Activated naive CD8-positive, alpha-beta T cell treated with anti-CD3 and anti-CD28 coated beads, Interleukin-2, amount 10 ng/mL, durations not matched to agents 7 days and 5 days (primary cell): ENCODE data around the gene PRSS27. TPM values are rescaled to one million over a fixed set of nuclear protein-coding genes. Genes with fewer than 3 reads are reported as not detected.
"Not testable (repeated sequence)": the region's sequence is repeated elsewhere in the genome, so short reads cannot be mapped to it uniquely, and the experiment has no call there.

Experiments
- ATAC-seq: fragments of 150-1000 bp; cut with Tn5 transposase; one replicate; pipeline ENCODE4 v1.10.0; 2021; ENCODE audit warnings: low read depth, moderate library complexity
- POLR2A ChIA-PET: fragments of 350-600 bp; sonication (Branson Sonifier 250); formaldehyde crosslinking; loops from one replicate; lab custom pipeline; 2021; ENCODE audit warnings: antibody characterized with exemption; lab: Charles Lee
- DNase-seq: peaks from one replicate; pipeline ENCODE4 v3.0.0; 2021
- H3K27ac Mint-ChIP-seq: one replicate; pipeline ENCODE4 v1.8.0; 2022; ENCODE audit warnings: mild to moderate bottlenecking, mixed read lengths
- H3K27me3 Mint-ChIP-seq: one replicate; pipeline ENCODE4 v1.8.0; 2022; ENCODE audit warnings: mild to moderate bottlenecking, moderate library complexity, mixed read lengths
- H3K36me3 Mint-ChIP-seq: one replicate; pipeline ENCODE4 v1.8.0; 2021; ENCODE audit warnings: mild to moderate bottlenecking, mixed read lengths
- H3K4me1 Mint-ChIP-seq: one replicate; pipeline ENCODE4 v1.8.0; 2021; ENCODE audit warnings: mixed read lengths
- H3K4me3 Mint-ChIP-seq: one replicate; pipeline ENCODE4 v1.8.0; 2022; ENCODE audit warnings: mild to moderate bottlenecking, moderate library complexity, mixed read lengths
- H3K9me3 Mint-ChIP-seq: one replicate; pipeline ENCODE4 v1.8.0; 2021; ENCODE audit warnings: mixed read lengths
- total RNA-seq, 2 experiments: library from RNA; stranded (reverse); gene quantifications; one replicate each; pipeline ENCODE4 v1.2.3, GENCODE V29; 2021

Gene PRSS27
- total RNA-seq, 2 experiments from 2014 or later, result 1.9 to 2.2 TPM

DNA sequence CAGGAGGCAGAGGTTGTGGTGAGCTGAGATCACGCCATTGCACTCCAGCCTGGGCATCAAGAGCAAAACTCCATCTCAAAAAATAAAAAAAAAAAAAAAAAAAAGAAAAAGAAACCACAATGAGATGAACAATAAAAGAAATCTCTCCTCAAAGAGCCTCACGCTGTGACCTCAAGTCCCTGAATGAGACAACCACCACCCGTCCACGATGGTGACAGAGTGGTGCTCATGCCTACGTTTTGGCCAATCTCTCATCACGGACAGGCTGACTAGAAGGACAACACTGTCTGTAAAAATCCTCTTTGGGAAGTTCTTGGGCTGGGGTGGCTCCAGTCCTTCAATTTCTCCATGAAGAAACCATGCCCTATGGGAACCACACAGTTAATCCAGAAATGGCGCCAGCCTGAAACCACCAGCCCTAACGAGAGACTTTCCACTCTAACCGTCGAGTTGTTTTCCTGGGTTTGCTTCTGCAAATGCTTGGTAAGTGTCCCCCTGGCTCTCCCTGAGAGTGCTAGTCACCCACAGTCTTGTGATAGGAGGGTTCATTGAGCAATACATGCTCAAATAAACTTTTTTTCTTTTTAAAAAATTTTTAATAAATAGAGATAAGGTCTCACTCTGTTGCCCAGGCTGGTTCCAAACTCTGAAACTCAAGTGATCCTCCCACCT lies 15.0 kb upstream of the PRSS27 start:
- ATAC-seq (no peak), DNase-seq (no peak)
- no peak overlapping the region for H3K4me3 Mint-ChIP-seq
- H3K27me3 Mint-ChIP-seq, result peaks cover 8% of the 10 kb centered on the region
- no peaks in the 10 kb centered on the region for H3K9me3 Mint-ChIP-seq
- H3K4me1 Mint-ChIP-seq, result peaks cover 5% of the 10 kb centered on the region
- POLR2A ChIA-PET, result no interaction called here
- no peaks in the 10 kb centered on the region for H3K36me3 Mint-ChIP-seq
- no peak overlapping the region for H3K27ac Mint-ChIP-seq

DNA sequence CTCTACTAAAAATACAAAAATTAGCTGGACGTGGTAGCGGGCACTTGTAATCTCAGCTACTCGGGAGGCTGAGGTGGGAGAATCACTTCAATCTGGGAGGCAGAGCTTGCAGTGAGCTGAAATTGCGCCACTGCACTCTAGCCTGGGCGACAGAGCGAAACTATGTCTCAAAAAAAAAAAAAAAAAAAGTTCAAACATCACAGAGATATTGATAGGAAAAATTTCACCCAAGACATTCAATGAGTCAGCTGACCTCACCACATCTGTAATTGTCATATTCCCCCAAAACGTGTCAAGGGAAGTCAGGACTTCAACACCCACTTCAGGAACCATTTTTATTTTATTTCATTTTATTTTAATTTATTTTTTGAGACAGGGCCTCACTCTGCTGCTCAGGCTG lies 8.0 kb upstream of the PRSS27 start:
- H3K27ac Mint-ChIP-seq, result no peak overlapping the region
- POLR2A ChIA-PET, result interaction anchor here (0.7 to 1.4 kb wide), 2 partner anchors 9 to 18 kb away, joined by 3 to 4 read pairs; no protein-coding TSS in a partner anchor

GRCh38 chr16:2726923-2727322 lies 6.9 kb upstream of the PRSS27 start:
- no peaks in the 10 kb centered on the region for H3K36me3 Mint-ChIP-seq
- H3K27ac Mint-ChIP-seq, result no peak overlapping the region
- no peak overlapping the region for H3K4me3 Mint-ChIP-seq
- no peak for DNase-seq
- ATAC-seq, result no peak
- H3K27me3 Mint-ChIP-seq, result peaks cover 17% of the 10 kb centered on the region
- H3K4me1 Mint-ChIP-seq, result peaks cover 2% of the 10 kb centered on the region
- POLR2A ChIA-PET, result no interaction called here
- H3K9me3 Mint-ChIP-seq, result no peaks in the 10 kb centered on the region

More for the DNA sequence above, 8.0 kb upstream of the PRSS27 start:
- H3K27me3 Mint-ChIP-seq, result peaks cover 18% of the 10 kb centered on the region
- ATAC-seq, result no peak
- H3K4me3 Mint-ChIP-seq, result no peak overlapping the region
- DNase-seq, result no peak
- H3K9me3 Mint-ChIP-seq, result no peaks in the 10 kb centered on the region
- no peaks in the 10 kb centered on the region for H3K4me1 Mint-ChIP-seq
- no peaks in the 10 kb centered on the region for H3K36me3 Mint-ChIP-seq

DNA sequence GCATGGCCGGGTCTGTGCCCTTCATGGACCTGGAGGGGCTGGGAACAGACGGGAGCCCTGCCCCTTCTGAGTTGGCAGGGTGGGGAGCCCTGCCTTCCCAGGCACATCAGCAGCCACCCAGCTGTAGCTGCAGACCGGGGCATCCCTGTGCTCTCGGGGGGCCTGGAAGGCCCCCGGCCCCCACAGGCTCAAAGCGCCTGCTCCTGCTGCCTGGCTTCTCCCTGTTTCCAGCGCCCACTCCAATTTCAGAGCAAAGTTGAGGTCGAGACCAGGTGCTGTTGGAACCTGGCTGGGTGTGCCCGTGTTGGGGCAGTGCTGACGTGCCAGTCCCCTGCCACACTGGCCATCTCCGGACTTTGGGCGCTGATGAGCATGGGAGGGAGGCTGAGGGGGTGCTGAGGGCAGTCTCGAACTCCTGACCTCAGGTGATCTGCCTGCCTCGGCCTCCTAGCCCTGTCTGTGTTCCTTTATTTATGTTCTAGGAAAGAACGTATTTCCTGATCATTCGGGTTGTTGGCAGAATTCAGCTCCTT lies 4.9 kb upstream of the PRSS27 start:
- Mint-ChIP-seq H3K27ac (no peak overlapping the region), H3K9me3 (no peaks in the 10 kb centered on the region), H3K4me3 (no peak overlapping the region), H3K4me1 (peaks cover 2% of the 10 kb centered on the region), H3K36me3 (no peaks in the 10 kb centered on the region), H3K27me3 (peaks cover 12% of the 10 kb centered on the region)
- ATAC-seq (no peak), DNase-seq (no peak)
- POLR2A ChIA-PET, result no interaction called here

DNA sequence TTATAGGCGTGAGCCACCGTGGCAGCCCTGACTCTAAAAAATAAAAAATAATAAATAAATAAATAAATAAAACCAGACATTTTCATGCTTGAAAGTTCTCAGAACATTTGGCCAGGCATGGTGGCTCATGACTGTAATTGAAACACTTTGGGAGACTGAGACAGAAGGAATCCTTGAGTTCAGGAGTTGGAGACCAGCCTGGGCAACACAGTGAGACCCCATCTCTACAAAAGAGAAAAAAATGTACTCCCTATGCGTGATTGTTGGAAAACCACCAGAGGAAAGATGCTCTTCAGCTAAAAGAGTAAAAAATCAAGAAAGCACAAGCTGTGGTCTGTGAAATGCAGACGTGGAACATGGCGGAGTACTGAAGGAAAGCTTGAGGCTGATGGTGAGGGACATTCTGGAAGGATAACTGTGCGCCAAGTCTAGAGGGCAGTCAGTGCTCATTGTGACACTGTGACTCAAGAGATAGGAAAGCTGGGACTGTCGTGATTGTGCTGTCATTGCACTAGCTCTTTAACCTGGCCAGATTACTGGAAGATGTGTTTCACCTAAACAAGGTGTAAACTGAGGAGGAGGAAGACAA lies 4.2 kb upstream of the PRSS27 start:
- POLR2A ChIA-PET, result no interaction called here
- no peaks in the 10 kb centered on the region for H3K9me3 Mint-ChIP-seq
- no peak overlapping the region for H3K27ac Mint-ChIP-seq
- ATAC-seq (no peak), DNase-seq (no peak)
- no peaks in the 10 kb centered on the region for H3K36me3 Mint-ChIP-seq
- peaks cover 12% of the 10 kb centered on the region for H3K27me3 Mint-ChIP-seq
- H3K4me3 Mint-ChIP-seq, result no peak overlapping the region
- H3K4me1 Mint-ChIP-seq, result peaks cover 2% of the 10 kb centered on the region

DNA sequence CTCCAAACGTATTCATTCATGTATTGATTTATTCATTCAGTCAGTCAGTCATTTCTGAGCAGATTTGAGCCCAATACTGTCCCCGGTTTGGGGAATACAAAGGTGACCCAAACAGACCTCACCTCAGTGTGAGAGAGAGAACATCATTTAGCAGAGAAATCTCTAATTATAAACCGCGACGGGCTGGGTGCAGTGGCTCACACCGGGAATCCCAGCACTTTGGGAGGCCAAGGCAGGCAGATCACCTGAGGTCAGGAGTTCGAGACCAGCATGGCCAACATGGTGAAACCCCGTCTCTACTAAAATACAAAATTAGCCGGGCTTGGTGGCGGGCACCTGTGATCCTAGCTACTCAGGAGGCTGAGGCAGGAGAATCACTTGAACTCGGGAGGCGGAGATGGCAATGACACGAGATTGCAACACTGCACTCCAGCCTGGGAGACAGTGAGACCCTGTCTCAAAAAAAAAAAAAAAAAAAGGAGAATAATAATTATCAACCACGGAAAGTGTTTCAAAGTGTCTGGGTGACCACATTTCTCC lies 1.7 kb upstream of the PRSS27 start:
- not testable (repeated sequence) for H3K36me3 Mint-ChIP-seq, ATAC-seq, DNase-seq, H3K9me3 Mint-ChIP-seq, H3K4me1 Mint-ChIP-seq
- H3K27ac Mint-ChIP-seq, result peak overlapping the region; percentile 56
- POLR2A ChIA-PET, result interaction anchor here (0.7 kb wide), 1 partner anchor 206 kb away, joined by 6 read pairs; no protein-coding TSS in a partner anchor
- H3K27me3 Mint-ChIP-seq, result peaks cover 12% of the 10 kb centered on the region
- H3K4me3 Mint-ChIP-seq, result peak overlapping the region; percentile 73

GRCh38 chr16:2720719-2721633 lies 952 bp upstream of the PRSS27 start:
- Mint-ChIP-seq H3K27me3 (peaks cover 12% of the 10 kb centered on the region), H3K36me3 (no peaks in the 10 kb centered on the region), H3K4me1 (peaks cover 11% of the 10 kb centered on the region), H3K9me3 (no peaks in the 10 kb centered on the region), H3K4me3 (peak overlapping the region; percentile 83), H3K27ac (peak overlapping the region; percentile 87)
- ATAC-seq (peak; percentile 91), DNase-seq (peak; percentile 93)
- POLR2A ChIA-PET, result no interaction called here

DNA sequence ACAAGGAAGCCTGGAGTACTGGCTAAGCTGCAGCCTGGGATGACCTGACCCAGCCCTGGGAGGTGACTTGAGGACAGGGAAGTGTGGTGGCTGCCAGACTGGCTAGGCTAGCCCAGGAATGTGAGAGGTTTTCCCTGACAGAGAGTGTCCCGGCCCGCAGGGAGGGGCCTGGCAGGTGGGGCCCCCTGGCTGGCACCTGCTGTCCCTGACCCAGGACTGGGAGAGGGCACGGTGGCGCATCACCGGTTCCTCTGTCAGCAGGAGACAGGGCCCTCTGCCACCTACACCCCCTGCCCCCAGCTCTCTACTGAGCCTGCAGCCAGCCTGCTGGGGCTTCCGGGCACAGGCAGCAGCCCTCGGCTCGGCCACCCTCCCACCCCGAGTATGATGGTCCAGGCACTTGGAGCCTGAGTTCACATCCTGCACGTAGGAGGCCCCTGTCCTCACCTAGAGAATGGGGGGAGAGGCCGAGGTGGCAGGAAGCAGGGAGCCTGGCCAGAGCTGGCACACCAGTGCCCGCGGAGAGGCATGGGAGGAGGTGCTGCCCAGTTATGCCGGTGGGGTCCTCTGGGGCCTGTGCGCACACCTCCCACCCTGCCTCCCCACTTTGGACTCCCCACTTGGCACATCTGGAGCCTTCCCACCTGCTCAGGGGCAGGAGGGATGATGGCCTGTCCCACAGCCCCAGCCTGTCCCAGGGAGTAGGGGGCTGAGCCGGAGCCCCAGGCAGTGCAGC lies 528 bp downstream of the PRSS27 start:
- no peaks in the 10 kb centered on the region for H3K36me3 Mint-ChIP-seq
- no peak for ATAC-seq

DNA sequence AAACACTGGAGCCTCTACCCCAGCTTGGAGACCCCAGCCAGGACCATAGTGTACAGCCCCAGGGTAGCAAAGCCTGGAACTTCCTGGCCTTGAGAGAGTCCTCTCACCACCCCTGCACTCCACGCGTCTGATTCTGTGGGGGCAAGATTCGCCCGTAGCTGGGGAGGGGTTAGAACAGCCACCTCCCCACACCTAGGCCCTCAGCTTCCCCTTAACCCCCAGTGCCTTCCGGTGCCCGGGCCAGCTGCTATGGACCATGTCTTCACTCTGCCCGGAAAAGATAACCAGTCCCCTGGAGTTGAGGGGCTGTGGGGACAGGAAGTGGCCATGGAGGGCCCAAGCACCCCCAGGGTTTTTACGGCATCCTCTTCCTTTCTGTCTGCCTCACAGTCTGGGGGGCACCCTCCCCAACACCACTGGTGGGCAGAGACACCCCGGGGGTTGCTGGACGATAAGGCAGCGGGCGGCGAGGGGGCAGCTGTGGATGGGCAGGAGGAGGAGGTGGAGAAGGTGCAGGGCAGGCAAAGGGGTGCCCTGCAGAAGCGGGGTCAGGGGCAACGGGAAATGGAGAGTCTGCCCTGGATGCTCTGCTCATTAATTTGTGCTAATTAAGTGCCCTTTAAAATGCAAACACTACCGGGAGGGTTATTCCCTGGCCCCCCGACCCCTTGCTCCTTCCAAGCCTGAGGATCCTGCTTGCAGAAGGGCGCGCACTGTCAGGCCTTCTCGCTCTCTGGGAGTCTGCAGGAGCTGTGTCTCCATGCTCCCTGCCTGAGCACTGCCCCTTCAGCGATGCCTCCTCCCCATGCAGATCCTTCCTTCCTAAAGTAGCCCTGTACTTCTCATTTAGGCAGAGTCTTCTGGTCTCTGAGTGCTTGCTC lies 2.4 kb downstream of the PRSS27 start:
- no peaks in the 10 kb centered on the region for H3K27me3 Mint-ChIP-seq
- no peak overlapping the region for H3K4me3 Mint-ChIP-seq
- no peaks in the 10 kb centered on the region for H3K9me3 Mint-ChIP-seq
- DNase-seq (no peak), ATAC-seq (no peak)
- POLR2A ChIA-PET, result interaction anchor here (0.7 kb wide), 2 partner anchors 12 to 23 kb away, joined by 3 to 6 read pairs; no protein-coding TSS in a partner anchor
- H3K27ac Mint-ChIP-seq, result peak overlapping the region; percentile 34
- H3K36me3 Mint-ChIP-seq, result no peaks in the 10 kb centered on the region
- H3K4me1 Mint-ChIP-seq, result peaks cover 17% of the 10 kb centered on the region

More for the DNA sequence above, 528 bp downstream of the PRSS27 start:
- Mint-ChIP-seq H3K27me3 (peaks cover 4% of the 10 kb centered on the region), H3K4me1 (peaks cover 17% of the 10 kb centered on the region), H3K27ac (peak overlapping the region; percentile 16), H3K9me3 (no peaks in the 10 kb centered on the region), H3K4me3 (peak overlapping the region; percentile 50)
- POLR2A ChIA-PET, result interaction anchor here (1.2 kb wide), 1 partner anchor 34 kb away, joined by 3 read pairs; no protein-coding TSS in a partner anchor
- no peak for DNase-seq

DNA sequence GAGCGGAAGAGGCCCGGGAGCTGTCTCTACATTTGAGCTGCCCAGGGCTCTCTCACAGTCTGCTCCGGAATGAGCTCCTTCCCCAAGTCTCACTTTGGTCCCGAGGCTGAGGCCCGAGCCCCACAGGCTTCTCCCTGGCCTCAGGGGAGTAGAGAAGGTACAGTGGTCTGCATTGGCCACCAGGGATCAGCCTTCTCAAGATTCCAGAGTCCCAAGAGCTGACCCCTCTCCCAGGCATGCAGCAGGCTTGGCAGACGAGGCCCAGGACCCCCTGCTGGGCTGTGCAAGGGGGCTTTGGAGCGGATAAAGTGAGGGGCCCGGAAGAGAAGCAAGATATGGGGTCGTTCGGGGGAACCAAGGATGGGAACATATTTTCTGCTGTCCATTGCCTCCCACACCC lies 3.1 kb downstream of the PRSS27 start:
- Mint-ChIP-seq H3K9me3 (no peaks in the 10 kb centered on the region), H3K4me3 (no peak overlapping the region), H3K27ac (no peak overlapping the region), H3K36me3 (no peaks in the 10 kb centered on the region), H3K27me3 (no peaks in the 10 kb centered on the region), H3K4me1 (peaks cover 16% of the 10 kb centered on the region)
- POLR2A ChIA-PET, result no interaction called here
- DNase-seq, result no peak
- no peak for ATAC-seq

GRCh38 chr16:2715966-2716885 lies 3.8 kb downstream of the PRSS27 start:
- Mint-ChIP-seq H3K27ac (no peak overlapping the region), H3K9me3 (no peaks in the 10 kb centered on the region)
- POLR2A ChIA-PET, result interaction anchor here (0.6 to 1.1 kb wide), 3 partner anchors 34 to 303 kb away, joined by 3 to 6 read pairs (median 3); partner anchors contain the start of gene KCTD5

More at GRCh38 chr16:2715966-2716885, 3.8 kb downstream of the PRSS27 start:
- H3K36me3 Mint-ChIP-seq, result no peaks in the 10 kb centered on the region
- H3K27me3 Mint-ChIP-seq, result no peaks in the 10 kb centered on the region
- ATAC-seq, result no peak
- H3K4me1 Mint-ChIP-seq, result peaks cover 16% of the 10 kb centered on the region
- no peak for DNase-seq
- H3K4me3 Mint-ChIP-seq, result peak overlapping the region; percentile 57
